GM12875 (cell line): ENCODE results near the gene TNIK.

ENCODE experiments used
- H3K4me3 ChIP-seq: one replicate; pipeline ENCODE4 v1.5.1; 2011; ENCODE audit warnings: low read depth, low read length, control low read depth
- CTCF ChIP-seq: IDR thresholded peaks from 2 replicates; pipeline ENCODE4 v1.5.1; 2011; ENCODE audit warnings: low read depth, mild to moderate bottlenecking, control low read depth, inconsistent platforms, low read length, moderate library complexity, borderline replicate concordance; ENCODE audit not compliant: insufficient read depth

TNIK gene

GRCh38 chr3:171237009-171237385 is 223.2 kb downstream of the TNIK start:
- H3K4me3 ChIP-seq, result no peak overlapping the region
- no peak for TF ChIP-seq CTCF

GRCh38 chr3:171236265-171237008 is 223.8 kb downstream of the TNIK start:
- no peak for TF ChIP-seq CTCF
- no peak overlapping the region for H3K4me3 ChIP-seq

GRCh38 chr3:171234298-171235010 is 225.8 kb downstream of the TNIK start:
- H3K4me3 ChIP-seq, result no peak overlapping the region
- no peak for TF ChIP-seq CTCF

GRCh38 chr3:171231361-171231760 is 228.8 kb downstream of the TNIK start:
- no peak for TF ChIP-seq CTCF
- H3K4me3 ChIP-seq, result no peak overlapping the region

GRCh38 chr3:171230865-171231264 is 229.3 kb downstream of the TNIK start:
- no peak overlapping the region for H3K4me3 ChIP-seq
- TF ChIP-seq CTCF, result no peak

GRCh38 chr3:171229173-171229572 is 231.0 kb downstream of the TNIK start:
- TF ChIP-seq CTCF, result no peak
- no peak overlapping the region for H3K4me3 ChIP-seq

- TF ChIP-seq CTCF, result no peak
- H3K4me3 ChIP-seq, result no peak overlapping the region
Observed at GRCh38 chr3:171228240-171228639, 232.0 kb downstream of the TNIK start.
